CD4-positive, alpha-beta memory T cell (primary cell): ENCODE results near the gene FBXO42. TPM values are rescaled to one million over a fixed set of nuclear protein-coding genes. Genes with fewer than 3 reads are reported as not detected.

ENCODE experiments used
- CTCF ChIA-PET: fragments of 350-600 bp; sonication (Branson Sonifier 250); formaldehyde crosslinking; loops from one replicate; lab custom pipeline; 2021; ENCODE audit warnings: inconsistent platforms; ENCODE audit not compliant: partially characterized antibody; lab: Charles Lee
- POLR2A ChIA-PET: fragments of 350-600 bp; sonication (Branson Sonifier 250); formaldehyde crosslinking; loops from one replicate; lab custom pipeline; 2021; ENCODE audit not compliant: partially characterized antibody; lab: Charles Lee
- DNase-seq, 5 donors: peaks; one replicate each; pipeline versions ENCODE4 v3.0.0 to v3.0.0-alpha.2; 2020 to 2022; ENCODE audit warnings: mixed read lengths in 1 of 5
- H3K27ac ChIP-seq: one replicate; pipeline ENCODE4 v1.7.0; 2013; ENCODE audit warnings: low read depth, low read length
- H3K27me3 ChIP-seq: 2 replicates; pipeline ENCODE4 v1.7.0; 2013; ENCODE audit warnings: mild to moderate bottlenecking, low read length, moderate library complexity; ENCODE audit not compliant: insufficient read depth
- H3K36me3 ChIP-seq: 2 replicates; pipeline ENCODE4 v1.7.0; 2013; ENCODE audit warnings: mild to moderate bottlenecking, low read length, moderate library complexity; ENCODE audit not compliant: insufficient read depth
- H3K4me1 ChIP-seq: 2 replicates; pipeline ENCODE4 v1.7.0; 2013; ENCODE audit warnings: mild to moderate bottlenecking, low read length, moderate library complexity; ENCODE audit not compliant: insufficient read depth
- H3K4me3 ChIP-seq, 2 donors: one replicate each; pipeline ENCODE4 v1.7.0; 2013; ENCODE audit warnings: low read length in 2 of 2, mild to moderate bottlenecking in 1 of 2
- H3K9me3 ChIP-seq, 2 donors: one replicate each; pipeline ENCODE4 v1.7.0; 2013; ENCODE audit warnings: low read length in 2 of 2, control low read depth in 1 of 2; ENCODE audit not compliant: control insufficient read depth in 1 of 2
- H3K27ac Mint-ChIP-seq, 7 donors: one replicate each; pipeline ENCODE4 v1.8.0; 2020 to 2021; ENCODE audit warnings: mixed read lengths in 7 of 7, mild to moderate bottlenecking in 6 of 7, inconsistent platforms in 3 of 7, moderate library complexity in 3 of 7
- H3K27me3 Mint-ChIP-seq, 2 donors: one replicate each; pipeline ENCODE4 v1.8.0; 2020 to 2021; ENCODE audit warnings: mixed read lengths in 2 of 2
- H3K36me3 Mint-ChIP-seq, 2 donors: one replicate each; pipeline ENCODE4 v1.8.0; 2020 to 2021; ENCODE audit warnings: mixed read lengths in 2 of 2, inconsistent platforms in 1 of 2, mild to moderate bottlenecking in 1 of 2
- H3K4me1 Mint-ChIP-seq, 4 donors: one replicate each; pipeline ENCODE4 v1.8.0; 2020 to 2021; ENCODE audit warnings: mixed read lengths in 4 of 4, mild to moderate bottlenecking in 1 of 4
- H3K4me3 Mint-ChIP-seq, 8 donors: one replicate each; pipeline ENCODE4 v1.8.0; 2020 to 2021; ENCODE audit warnings: mixed read lengths in 8 of 8, mild to moderate bottlenecking in 7 of 8, moderate library complexity in 6 of 8, inconsistent platforms in 3 of 8
- H3K9me3 Mint-ChIP-seq, 8 donors: one replicate each; pipeline ENCODE4 v1.8.0; 2020 to 2021; ENCODE audit warnings: mixed read lengths in 8 of 8, mild to moderate bottlenecking in 5 of 8, inconsistent platforms in 3 of 8, moderate library complexity in 1 of 8
- intact Hi-C: fragments of 100-400 bp; cut with micrococcal nuclease; formaldehyde crosslinking; loops from one replicate; pipeline ENCODE4 v1.15.1; 2023
- polyA plus RNA-seq, 2 donors: library from polyadenylated mRNA; unstranded; fragments of 300-500 nt; fragmentation: Illumina TruSeq; gene quantifications; one replicate each; pipeline ENCODE4 v1.2.3, GENCODE V29; 2021
- total RNA-seq, 2 experiments: library from RNA; stranded (reverse); gene quantifications; one replicate each; pipeline ENCODE4 v1.2.3, GENCODE V29; 2021

The FBXO42 gene
- total and polyA plus RNA-seq, 4 experiments from 2014 or later, result 18.2 to 25.6 (median 22.2) TPM

DNA sequence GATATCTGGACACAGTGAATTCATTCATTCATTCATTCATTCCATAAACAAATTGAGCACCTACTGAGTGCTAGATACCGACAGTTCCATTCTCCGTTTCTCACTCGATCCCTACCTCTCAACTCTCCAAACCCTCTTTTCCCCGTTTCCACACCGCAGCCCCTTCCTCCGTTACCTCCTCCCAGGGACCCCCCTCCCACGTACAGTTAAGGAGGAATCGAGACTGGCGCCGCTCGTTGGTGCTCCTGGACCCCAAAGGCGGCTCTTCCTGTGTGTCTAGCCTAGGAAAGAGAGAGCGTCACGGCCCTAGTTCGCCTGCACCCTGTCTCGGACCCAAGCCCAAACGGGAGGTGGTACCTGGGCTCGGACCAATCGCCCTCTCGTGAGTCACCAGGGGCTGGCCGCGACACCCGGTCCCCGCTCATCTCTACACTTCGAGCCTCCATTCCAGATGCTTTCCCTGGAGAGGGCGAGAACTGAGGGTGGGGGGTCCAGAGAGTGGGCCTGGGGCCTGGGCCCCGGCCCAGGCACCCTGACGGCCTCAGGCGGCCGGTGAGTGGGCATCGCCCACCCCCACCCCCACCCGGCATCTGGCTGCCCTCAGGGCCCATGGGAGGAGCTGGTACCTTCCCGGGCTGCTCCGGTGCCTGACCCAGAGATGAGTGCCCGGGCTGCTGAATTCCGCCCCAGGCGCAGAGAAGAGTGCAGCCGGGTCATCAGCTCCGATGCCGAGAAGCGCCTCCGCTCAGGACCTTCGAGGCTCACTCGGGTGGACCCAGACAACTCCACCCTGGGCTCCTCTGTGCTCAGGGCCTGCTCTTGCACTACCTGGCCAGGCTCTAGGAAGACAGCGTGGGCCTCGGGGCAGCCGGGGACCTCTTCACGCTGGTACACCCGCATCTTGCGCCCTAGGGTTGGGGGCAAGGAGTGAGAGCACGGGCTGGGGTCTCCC lies 144.7 kb downstream of the FBXO42 start:
- Histone ChIP-seq H3K4me1 (peaks cover 20% of the 10 kb centered on the region), H3K36me3 (no peaks in the 10 kb centered on the region), H3K4me3 (peak overlapping the region; percentile 42 to 52), H3K27me3 (no peaks in the 10 kb centered on the region), H3K27ac (peak overlapping the region; percentile 76), H3K9me3 (no peaks in the 10 kb centered on the region)
- H3K27me3 Mint-ChIP-seq, result no peaks in the 10 kb centered on the region
- ChIA-PET CTCF (interaction anchor here (1.7 to 5.2 kb wide), 2 partner anchors 30 to 36 kb away, joined by 4 to 31 read pairs; partner anchors contain the start of gene CPLANE2), POLR2A (interaction anchor here (0.6 to 3.8 kb wide), 5 partner anchors 10 to 36 kb away, joined by 3 to 42 read pairs (median 4); partner anchors contain the start of gene CPLANE2)
- peaks cover 0 to 2% (median 0%) of the 10 kb centered on the region in 8 donors for H3K9me3 Mint-ChIP-seq
- H3K4me3 Mint-ChIP-seq, result peak overlapping the region; percentile 89 to 97 (median 90)
- peak overlapping the region; percentile 85 to 98 (median 97) for H3K27ac Mint-ChIP-seq
- peaks cover 14 to 25% of the 10 kb centered on the region in 2 donors for H3K36me3 Mint-ChIP-seq
- peaks cover 1 to 36% (median 16%) of the 10 kb centered on the region in 4 donors for H3K4me1 Mint-ChIP-seq
- DNase-seq, result no peak
- intact Hi-C loops, result loop anchor here (2.0 to 5.0 kb wide), 3 partner anchors 39 to 360 kb away; partner anchors contain the start of genes FBXO42 and SPEN

- Histone ChIP-seq H3K4me3 (peak overlapping the region; percentile 52 to 61), H3K9me3 (no peaks in the 10 kb centered on the region), H3K27me3 (no peaks in the 10 kb centered on the region), H3K36me3 (peaks cover under 1% of the 10 kb centered on the region), H3K27ac (peak overlapping the region; percentile 76), H3K4me1 (peaks cover 20% of the 10 kb centered on the region)
- Mint-ChIP-seq H3K27me3 (no peaks in the 10 kb centered on the region), H3K4me3 (peak overlapping the region; percentile 89 to 97 (median 90)), H3K9me3 (peaks cover 0 to 2% (median 0%) of the 10 kb centered on the region in 8 donors), H3K36me3 (peaks cover 14 to 25% of the 10 kb centered on the region in 2 donors), H3K4me1 (peaks cover 1 to 36% (median 16%) of the 10 kb centered on the region in 4 donors), H3K27ac (peak overlapping the region; percentile 94 to 98 (median 97))
- intact Hi-C loops, result loop anchor here (1.0 to 5.0 kb wide), 6 partner anchors 11 to 359 kb away; partner anchors contain the start of genes CPLANE2, FBXO42, SPEN and SZRD1
- peak; percentile 93 to 97 (median 94) for DNase-seq
- ChIA-PET POLR2A (interaction anchor here (0.5 to 3.8 kb wide), 7 partner anchors 11 to 372 kb away, joined by 3 to 42 read pairs (median 3); partner anchors contain the start of gene CPLANE2), CTCF (interaction anchor here (1.7 to 5.2 kb wide), 3 partner anchors 10 to 37 kb away, joined by 4 to 31 read pairs (median 7); partner anchors contain the start of gene CPLANE2)
Measured at GRCh38 chr1:16206547-16207317, 145.5 kb downstream of the FBXO42 start.

DNA sequence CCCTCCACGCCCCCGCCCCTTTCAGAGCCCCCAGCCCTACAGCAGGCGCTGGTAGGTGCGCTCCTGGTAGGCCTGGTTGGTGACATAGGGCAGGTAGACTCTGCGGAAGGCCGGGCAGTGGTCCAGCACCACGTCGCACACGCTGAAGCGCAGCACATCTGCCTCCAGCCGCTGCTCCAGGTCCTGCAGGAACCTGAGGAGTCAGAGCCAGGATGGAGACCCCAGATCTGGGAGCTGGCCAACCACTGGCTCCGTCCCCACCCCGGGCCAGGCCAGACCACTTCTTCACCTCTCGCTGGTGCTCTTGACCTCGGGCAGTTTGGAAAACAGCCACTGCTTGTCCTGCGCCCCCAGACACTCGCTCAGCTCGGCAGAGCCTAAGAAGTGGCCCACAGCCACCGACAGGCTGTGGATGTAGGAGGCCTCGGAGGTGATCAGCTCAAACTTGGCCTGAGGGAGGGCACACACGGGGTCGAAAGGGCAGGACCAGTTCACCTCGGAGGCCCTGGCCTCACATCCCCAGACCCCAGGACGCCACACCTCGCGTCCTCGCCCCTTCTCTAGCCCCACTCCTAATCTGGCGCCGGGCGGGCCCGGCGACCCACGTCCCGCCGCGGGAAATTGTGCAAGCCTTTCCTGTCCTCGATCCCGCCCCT lies 146.3 kb downstream of the FBXO42 start:
- H3K36me3 Mint-ChIP-seq, result peaks cover 14 to 30% of the 10 kb centered on the region in 2 donors
- CTCF ChIA-PET, result interaction anchor here (1.7 to 5.2 kb wide), 3 partner anchors 11 to 37 kb away, joined by 4 to 31 read pairs (median 7); partner anchors contain the start of gene CPLANE2
- no peaks in the 10 kb centered on the region for H3K27me3 ChIP-seq
- peak overlapping the region; percentile 89 to 97 (median 90) for H3K4me3 Mint-ChIP-seq
- peaks cover 20% of the 10 kb centered on the region for H3K4me1 ChIP-seq
- peaks cover 7% of the 10 kb centered on the region for H3K36me3 ChIP-seq
- POLR2A ChIA-PET, result interaction anchor here (0.5 to 3.8 kb wide), 5 partner anchors 12 to 372 kb away, joined by 3 to 42 read pairs (median 3); partner anchors contain the start of gene CPLANE2
- H3K27me3 Mint-ChIP-seq, result no peaks in the 10 kb centered on the region
- peak overlapping the region; percentile 76 for H3K27ac ChIP-seq
- H3K4me1 Mint-ChIP-seq, result peaks cover 1 to 36% (median 16%) of the 10 kb centered on the region in 4 donors
- DNase-seq, result no peak
- peaks cover 0 to 2% (median 0%) of the 10 kb centered on the region in 8 donors for H3K9me3 Mint-ChIP-seq
- intact Hi-C loops, result loop anchor here (1.0 to 5.0 kb wide), 7 partner anchors 11 to 359 kb away; partner anchors contain the start of genes CPLANE2, FBXO42, SPEN and SZRD1
- no peaks in the 10 kb centered on the region for H3K9me3 ChIP-seq
- H3K27ac Mint-ChIP-seq, result peak overlapping the region; percentile 94 to 98 (median 97)
- peak overlapping the region in 1 of 2 donors; percentile 61 for H3K4me3 ChIP-seq

- ChIA-PET CTCF (interaction anchor here (1.2 to 5.2 kb wide), 8 partner anchors 11 to 158 kb away, joined by 3 to 31 read pairs (median 6); no protein-coding TSS in a partner anchor), POLR2A (interaction anchor here (3.8 kb wide), 1 partner anchor 13 kb away, joined by 42 read pairs; no protein-coding TSS in a partner anchor)
- H3K27me3 ChIP-seq, result no peaks in the 10 kb centered on the region
- H3K9me3 ChIP-seq, result no peaks in the 10 kb centered on the region
- intact Hi-C loops, result loop anchor here (1.0 to 5.0 kb wide), 3 partner anchors 39 to 358 kb away; partner anchors contain the start of genes FBXO42 and SPEN
- H3K4me1 Mint-ChIP-seq, result peaks cover 1 to 37% (median 16%) of the 10 kb centered on the region in 4 donors
- no peak overlapping the region for H3K4me3 ChIP-seq
- no peak overlapping the region for H3K27ac ChIP-seq
- peak overlapping the region in 2 of 8 donors; percentile 17 to 29 for H3K4me3 Mint-ChIP-seq
- H3K36me3 Mint-ChIP-seq, result peaks cover 14 to 30% of the 10 kb centered on the region in 2 donors
- no peak for DNase-seq
- H3K9me3 Mint-ChIP-seq, result peaks cover 0 to 2% (median 0%) of the 10 kb centered on the region in 8 donors
- peak overlapping the region in 1 of 7 donors; percentile 65 for H3K27ac Mint-ChIP-seq
- peaks cover 20% of the 10 kb centered on the region for H3K4me1 ChIP-seq
- H3K27me3 Mint-ChIP-seq, result no peaks in the 10 kb centered on the region
- H3K36me3 ChIP-seq, result peaks cover 9% of the 10 kb centered on the region
Measured at GRCh38 chr1:16205334-16205671, 147.0 kb downstream of the FBXO42 start.

GRCh38 chr1:16204634-16205333 lies 147.5 kb downstream of the FBXO42 start:
- H3K27ac ChIP-seq, result no peak overlapping the region
- intact Hi-C loops, result loop anchor here (1.0 to 5.0 kb wide), 3 partner anchors 40 to 357 kb away; partner anchors contain the start of genes FBXO42 and SPEN
- H3K9me3 Mint-ChIP-seq, result peaks cover 0 to 2% (median 0%) of the 10 kb centered on the region in 8 donors

More at GRCh38 chr1:16204634-16205333, 147.5 kb downstream of the FBXO42 start:
- H3K36me3 Mint-ChIP-seq, result peaks cover 14 to 33% of the 10 kb centered on the region in 2 donors
- H3K9me3 ChIP-seq, result no peaks in the 10 kb centered on the region
- peaks cover 20% of the 10 kb centered on the region for H3K4me1 ChIP-seq
- H3K36me3 ChIP-seq, result peaks cover 9% of the 10 kb centered on the region
- CTCF ChIA-PET, result interaction anchor here (1.2 to 5.2 kb wide), 8 partner anchors 12 to 158 kb away, joined by 3 to 31 read pairs (median 6); no protein-coding TSS in a partner anchor
- no peaks in the 10 kb centered on the region for H3K27me3 ChIP-seq
- peak overlapping the region in 4 of 7 donors; percentile 24 to 70 (median 47) for H3K27ac Mint-ChIP-seq
- H3K4me1 Mint-ChIP-seq, result peaks cover 1 to 42% (median 16%) of the 10 kb centered on the region in 4 donors
- peak overlapping the region in 3 of 8 donors; percentile 13 to 74 (median 54) for H3K4me3 Mint-ChIP-seq
- H3K27me3 Mint-ChIP-seq, result no peaks in the 10 kb centered on the region
- POLR2A ChIA-PET, result interaction anchor here (3.8 kb wide), 1 partner anchor 13 kb away, joined by 42 read pairs; no protein-coding TSS in a partner anchor
- peak in 1 of 5 donors; percentile 13 for DNase-seq
- no peak overlapping the region for H3K4me3 ChIP-seq
